SU-DHL-6 (cell line): ENCODE measurements around the gene MMEL1.

Experiments
- H2AFZ ChIP-seq: fragments of 200-600 bp; sonication (generic); 2 replicates; pipeline ENCODE4 v1.6.1; 2014; ENCODE audit warnings: low read depth, mild to moderate bottlenecking, moderate library complexity, mixed read lengths, antibody characterized with exemption, low read length; ENCODE audit not compliant: severe bottlenecking
- H3F3A ChIP-seq: fragments of 200-600 bp; shearing (Covaris generic); 2 replicates; pipeline ENCODE4 v1.6.0; 2016; ENCODE audit warnings: antibody characterized with exemption, mild to moderate bottlenecking; ENCODE audit not compliant: insufficient read depth
- H3K27ac ChIP-seq: fragments of 200-600 bp; sonication (generic); 2 replicates; pipeline ENCODE4 v1.5.1; 2016; ENCODE audit warnings: low read depth, mild to moderate bottlenecking, low read length, moderate library complexity, mixed read lengths
- H3K27me3 ChIP-seq: fragments of 200-600 bp; sonication (generic), shearing (Covaris generic); 2 replicates; pipeline ENCODE4 v1.6.0; 2014; ENCODE audit warnings: mild to moderate bottlenecking, low read length
- H3K36me3 ChIP-seq: fragments of 200-600 bp; sonication (generic); 2 replicates; pipeline ENCODE4 v1.6.1; 2014; ENCODE audit warnings: mild to moderate bottlenecking, low read length, mixed read lengths
- H3K4me2 ChIP-seq: fragments of 300-600, 200-600 bp; shearing (Covaris generic), sonication (generic); 2 replicates; pipeline ENCODE4 v1.6.0; 2014; ENCODE audit warnings: low read length, low read depth, mild to moderate bottlenecking; ENCODE audit not compliant: poor library complexity, severe bottlenecking
- H3K4me3 ChIP-seq: fragments of 200-600 bp; sonication (generic); 2 replicates; pipeline ENCODE4 v1.5.1; 2014; ENCODE audit warnings: antibody characterized with exemption, low read length, mild to moderate bottlenecking, mixed read lengths; ENCODE audit not compliant: insufficient read depth, poor library complexity, severe bottlenecking
- H3K79me2 ChIP-seq: fragments of 200-600 bp; sonication (generic); 2 replicates; pipeline ENCODE4 v1.6.1; 2014; ENCODE audit warnings: mild to moderate bottlenecking, low read length, moderate library complexity; ENCODE audit not compliant: insufficient read depth
- H3K9ac ChIP-seq: fragments of 200-600 bp; sonication (generic); 2 replicates; pipeline ENCODE4 v1.7.0; 2014; ENCODE audit warnings: mild to moderate bottlenecking, low read length
- H3K9me2 ChIP-seq: fragments of 200-600 bp; sonication (generic); replicated peaks from 2 replicates; pipeline ENCODE4 v1.6.1; 2014; ENCODE audit warnings: low read length; ENCODE audit not compliant: insufficient read depth
- H3K9me3 ChIP-seq: fragments of 200-600 bp; sonication (generic); 2 replicates; pipeline ENCODE4 v1.6.1; 2014; ENCODE audit warnings: low read length, mixed read lengths; ENCODE audit not compliant: insufficient read depth
- H4K20me1 ChIP-seq: fragments of 200-600 bp; sonication (generic); 2 replicates; pipeline ENCODE4 v1.6.1; 2014; ENCODE audit warnings: low read depth, mild to moderate bottlenecking, antibody characterized with exemption, low read length, moderate library complexity, mixed read lengths
- EZH2phosphoT487 ChIP-seq: fragments of 200-600 bp; sonication (generic), shearing (Covaris generic); conservative IDR thresholded peaks from 2 replicates; pipeline ENCODE4 v1.6.1; 2018; ENCODE audit warnings: mild to moderate bottlenecking, antibody characterized with exemption, low read length, moderate library complexity, mixed read lengths
- TF ChIP-seq, protein P1 (sequence below): fragments of 200-600 bp; sonication (generic); IDR thresholded peaks from one replicate; pipeline ENCODE4 v1.5.1; 2017; ENCODE audit warnings: antibody characterized with exemption, mild to moderate bottlenecking, low read length, moderate library complexity; ENCODE audit not compliant: insufficient read depth, poor library complexity, severe bottlenecking

The MMEL1 gene

DNA sequence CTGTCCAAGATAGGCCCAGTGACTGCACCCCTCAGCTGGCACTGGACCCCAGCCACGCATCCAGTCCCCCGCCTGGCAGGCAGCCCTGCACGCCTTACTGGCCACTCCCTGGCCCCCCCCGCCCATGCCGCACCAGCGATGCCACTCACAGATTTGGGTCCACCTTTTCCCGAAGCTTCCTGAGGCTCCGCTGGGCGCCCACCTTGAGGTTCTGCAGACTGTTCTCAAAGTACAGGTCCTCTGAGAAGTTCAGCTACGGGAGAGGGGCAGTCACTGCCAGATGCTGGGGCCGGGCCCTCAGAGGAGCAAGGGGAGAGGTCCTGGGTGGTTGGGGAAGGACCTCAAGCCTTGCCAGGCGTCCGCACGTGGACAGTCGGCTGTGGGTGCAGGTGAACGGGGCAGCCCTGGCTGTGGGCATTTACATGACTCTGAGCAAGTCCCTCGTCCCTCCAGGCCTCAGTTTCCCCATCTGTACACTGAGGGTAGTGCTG is 38.1 kb downstream of the MMEL1 start:
- H3F3A ChIP-seq, result no peaks in the 10 kb centered on the region
- no peaks in the 10 kb centered on the region for H3K27me3 ChIP-seq
- no peaks in the 10 kb centered on the region for H3K9me2 ChIP-seq
- H2AFZ ChIP-seq, result no peak overlapping the region
- H4K20me1 ChIP-seq, result no peaks in the 10 kb centered on the region
- H3K4me2 ChIP-seq, result no peak overlapping the region
- H3K9ac ChIP-seq, result no peak overlapping the region
- H3K36me3 ChIP-seq, result no peaks in the 10 kb centered on the region
- H3K27ac ChIP-seq, result no peak overlapping the region
- H3K79me2 ChIP-seq, result no peaks in the 10 kb centered on the region
- H3K4me3 ChIP-seq, result no peak overlapping the region
- TF ChIP-seq, protein P1, sequence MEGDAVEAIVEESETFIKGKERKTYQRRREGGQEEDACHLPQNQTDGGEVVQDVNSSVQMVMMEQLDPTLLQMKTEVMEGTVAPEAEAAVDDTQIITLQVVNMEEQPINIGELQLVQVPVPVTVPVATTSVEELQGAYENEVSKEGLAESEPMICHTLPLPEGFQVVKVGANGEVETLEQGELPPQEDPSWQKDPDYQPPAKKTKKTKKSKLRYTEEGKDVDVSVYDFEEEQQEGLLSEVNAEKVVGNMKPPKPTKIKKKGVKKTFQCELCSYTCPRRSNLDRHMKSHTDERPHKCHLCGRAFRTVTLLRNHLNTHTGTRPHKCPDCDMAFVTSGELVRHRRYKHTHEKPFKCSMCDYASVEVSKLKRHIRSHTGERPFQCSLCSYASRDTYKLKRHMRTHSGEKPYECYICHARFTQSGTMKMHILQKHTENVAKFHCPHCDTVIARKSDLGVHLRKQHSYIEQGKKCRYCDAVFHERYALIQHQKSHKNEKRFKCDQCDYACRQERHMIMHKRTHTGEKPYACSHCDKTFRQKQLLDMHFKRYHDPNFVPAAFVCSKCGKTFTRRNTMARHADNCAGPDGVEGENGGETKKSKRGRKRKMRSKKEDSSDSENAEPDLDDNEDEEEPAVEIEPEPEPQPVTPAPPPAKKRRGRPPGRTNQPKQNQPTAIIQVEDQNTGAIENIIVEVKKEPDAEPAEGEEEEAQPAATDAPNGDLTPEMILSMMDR, result no peak
- TF ChIP-seq EZH2phosphoT487, result no peak
- no peaks in the 10 kb centered on the region for H3K9me3 ChIP-seq

- Histone ChIP-seq H3K9ac (no peak overlapping the region), H3F3A (no peaks in the 10 kb centered on the region), H2AFZ (no peak overlapping the region), H3K27me3 (no peaks in the 10 kb centered on the region), H3K9me2 (no peaks in the 10 kb centered on the region), H4K20me1 (no peaks in the 10 kb centered on the region), H3K4me2 (no peak overlapping the region), H3K27ac (no peak overlapping the region), H3K4me3 (no peak overlapping the region), H3K36me3 (no peaks in the 10 kb centered on the region), H3K79me2 (no peaks in the 10 kb centered on the region), H3K9me3 (no peaks in the 10 kb centered on the region)
- TF ChIP-seq, protein P1, result no peak
- TF ChIP-seq EZH2phosphoT487, result no peak
Observed at GRCh38 chr1:2594001-2594640, 38.7 kb downstream of the MMEL1 start.

- no peak overlapping the region for H3K4me3 ChIP-seq
- H3K9me2 ChIP-seq, result no peaks in the 10 kb centered on the region
- H3K9ac ChIP-seq, result no peak overlapping the region
- H3K79me2 ChIP-seq, result no peaks in the 10 kb centered on the region
- no peaks in the 10 kb centered on the region for H3K27me3 ChIP-seq
- H3K36me3 ChIP-seq, result no peaks in the 10 kb centered on the region
- no peak overlapping the region for H2AFZ ChIP-seq
- no peak overlapping the region for H3K27ac ChIP-seq
- no peaks in the 10 kb centered on the region for H3K9me3 ChIP-seq
- H4K20me1 ChIP-seq, result no peaks in the 10 kb centered on the region
- no peak overlapping the region for H3K4me2 ChIP-seq
- TF ChIP-seq, protein P1, result no peak
- TF ChIP-seq EZH2phosphoT487, result no peak
- no peaks in the 10 kb centered on the region for H3F3A ChIP-seq
Observed at GRCh38 chr1:2593251-2593878, 39.5 kb downstream of the MMEL1 start.
